ENCODE measurements around the gene LMAN2.
"Not testable (repeated sequence)": the region's sequence is repeated elsewhere in the genome, so short reads cannot be mapped to it uniquely, and the experiment has no call there.

The LMAN2 gene

GRCh38 chr5:177365845-177366527 lies 14.5 kb upstream of the LMAN2 start:
- DNase-seq (ENCODE audit: low read depth in 3 of 3, low spot score in 1 of 3): no peak

DNA sequence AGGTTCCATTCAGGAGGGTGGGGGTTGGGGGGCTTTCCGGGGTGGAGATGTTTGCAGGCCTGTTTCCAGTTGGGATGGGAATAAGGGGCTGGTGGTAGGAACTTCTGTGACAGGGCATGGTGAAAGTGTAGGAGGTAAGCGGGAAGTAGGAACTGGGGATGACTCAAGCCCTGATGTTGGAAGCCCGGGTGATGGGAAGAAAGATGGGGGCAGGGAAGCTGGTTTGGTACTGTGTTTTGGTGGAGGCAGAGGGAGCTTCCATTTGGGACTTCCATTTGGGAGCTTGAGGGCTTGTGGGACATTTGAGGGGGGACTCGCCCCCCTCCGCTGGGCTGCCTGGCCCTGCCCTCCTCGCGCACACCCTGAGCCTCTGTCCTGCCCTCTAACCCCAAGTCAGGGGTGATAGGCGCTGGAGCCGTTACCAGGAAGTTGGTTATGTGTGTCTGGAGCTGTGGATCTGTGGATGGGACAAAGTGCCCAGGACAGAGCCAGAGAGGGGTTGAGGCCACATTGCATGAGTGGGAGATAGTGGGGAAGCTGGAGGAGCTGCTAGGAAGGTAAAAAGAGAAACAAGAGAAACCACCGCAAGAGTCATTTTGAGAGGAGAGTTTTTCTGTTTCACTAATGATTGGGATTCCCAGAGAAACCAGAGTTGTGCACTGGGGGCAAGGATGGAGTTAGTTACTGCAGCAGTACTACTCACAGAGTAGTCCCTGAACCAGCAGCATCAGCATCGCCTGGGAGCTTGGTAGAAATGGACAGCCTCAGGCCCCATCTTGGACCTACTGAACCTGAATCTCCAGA lies 12.9 kb upstream of the LMAN2 start:
- no peak for DNase-seq (ENCODE audit: low read depth in 3 of 3, low spot score in 1 of 3)

DNA sequence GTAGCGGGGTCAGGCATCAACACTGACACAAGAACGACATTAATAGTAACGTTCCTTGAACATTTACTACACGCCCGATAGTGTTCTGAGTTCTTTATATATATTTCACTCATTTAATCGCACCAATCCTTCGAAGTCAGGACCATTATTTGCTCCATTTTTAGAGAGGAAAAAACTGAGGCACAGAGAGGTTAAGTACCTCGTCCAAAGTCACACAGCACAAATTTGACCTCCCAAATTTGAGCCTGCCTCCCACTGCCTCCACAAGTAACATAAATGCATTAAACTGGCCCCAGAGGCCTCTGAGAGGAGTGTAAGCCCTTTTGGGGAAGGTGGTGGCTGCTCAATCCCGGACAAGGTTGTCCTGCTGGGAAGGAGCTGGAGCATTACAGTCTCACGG lies 12.1 kb upstream of the LMAN2 start:
- DNase-seq (ENCODE audit: low read depth in 3 of 3, low spot score in 1 of 3): no peak

- DNase-seq (ENCODE audit: low read depth in 3 of 3, low spot score in 1 of 3): peak; percentile 29 to 62 (median 45)
These were observed 11.4 kb upstream of the LMAN2 start for GRCh38 chr5:177362610-177363507.

DNA sequence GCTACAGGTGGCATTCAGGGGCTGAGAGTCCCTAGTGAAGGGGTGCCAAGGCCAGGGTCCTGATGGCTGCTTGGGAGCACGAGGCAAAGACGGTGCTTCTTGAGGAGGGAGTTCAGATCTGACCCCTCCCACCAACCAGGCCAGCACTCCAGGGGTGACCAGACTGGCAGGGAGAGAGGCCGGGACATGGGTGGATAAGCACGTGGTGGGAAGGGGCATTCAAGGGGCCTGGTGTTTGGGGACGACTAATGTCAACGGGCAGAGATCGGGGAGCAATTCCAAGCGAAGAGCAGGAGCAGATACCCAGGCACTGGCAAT lies 10.8 kb upstream of the LMAN2 start:
- DNase-seq (ENCODE audit: low read depth in 3 of 3, low spot score in 1 of 3): no peak

GRCh38 chr5:177361418-177362291 lies 10.2 kb upstream of the LMAN2 start:
- no peak for DNase-seq (ENCODE audit: low read depth in 3 of 3, low spot score in 1 of 3)

- DNase-seq (ENCODE audit: low read depth in 3 of 3, low spot score in 1 of 3): not testable (repeated sequence)
These were observed 9.3 kb upstream of the LMAN2 start for GRCh38 chr5:177360740-177361139.

DNA sequence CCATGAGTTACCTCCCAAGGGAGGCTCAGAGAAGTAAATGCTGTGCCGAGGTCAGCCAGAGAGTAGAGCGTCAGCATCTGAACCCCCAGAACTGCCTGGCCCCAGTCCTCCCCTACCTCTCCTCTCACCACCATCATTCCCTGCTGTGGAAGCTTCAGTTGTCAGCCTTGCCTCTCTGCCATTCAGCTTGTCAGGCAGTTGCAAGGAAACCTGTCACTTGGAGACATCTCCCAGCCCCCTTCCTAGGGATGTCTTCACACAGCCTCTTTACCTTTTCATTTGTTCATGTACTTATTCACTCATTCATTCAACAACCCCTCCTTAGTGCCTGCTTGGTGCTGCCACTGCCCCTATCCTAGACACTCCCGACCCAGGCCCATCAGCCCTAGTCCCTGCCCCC lies 8.4 kb upstream of the LMAN2 start:
- no peak for DNase-seq (ENCODE audit: low read depth in 3 of 3, low spot score in 1 of 3)

DNA sequence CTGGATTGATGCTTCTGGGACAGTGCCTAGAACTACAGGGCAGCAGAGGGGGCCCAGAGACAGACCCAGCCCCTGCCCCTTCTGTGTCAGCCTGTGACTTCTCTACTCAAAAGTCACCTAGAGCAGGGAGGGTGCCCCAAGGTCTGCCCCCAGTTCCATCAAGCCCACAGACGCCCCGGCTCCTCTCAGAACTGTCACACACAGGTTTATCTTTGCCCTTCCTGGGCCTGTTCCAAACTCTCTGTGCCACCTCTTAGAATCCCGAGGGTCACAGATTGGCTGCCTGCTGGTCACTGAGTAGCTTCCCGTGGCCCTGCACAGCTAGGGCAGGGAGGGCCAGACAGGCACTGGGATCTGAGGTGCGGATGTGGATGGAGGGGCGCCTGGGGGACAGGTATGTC lies 8.0 kb upstream of the LMAN2 start:
- DNase-seq (ENCODE audit: low read depth in 3 of 3, low spot score in 1 of 3): no peak

GRCh38 chr5:177358370-177358819 lies 6.9 kb upstream of the LMAN2 start:
- no peak for DNase-seq (ENCODE audit: low read depth in 3 of 3, low spot score in 1 of 3)

GRCh38 chr5:177357459-177358351 lies 6.2 kb upstream of the LMAN2 start, which contains the start of gene RGS14:
Gene RGS14, plus strand, starts transcription at chr5:177357924. Its CDS starts 101 bp downstream, at chr5:177358025.
- DNase-seq (ENCODE audit: low read depth in 3 of 3, low spot score in 1 of 3): peak in 2 of 3 donors; percentile 38 to 47

DNA sequence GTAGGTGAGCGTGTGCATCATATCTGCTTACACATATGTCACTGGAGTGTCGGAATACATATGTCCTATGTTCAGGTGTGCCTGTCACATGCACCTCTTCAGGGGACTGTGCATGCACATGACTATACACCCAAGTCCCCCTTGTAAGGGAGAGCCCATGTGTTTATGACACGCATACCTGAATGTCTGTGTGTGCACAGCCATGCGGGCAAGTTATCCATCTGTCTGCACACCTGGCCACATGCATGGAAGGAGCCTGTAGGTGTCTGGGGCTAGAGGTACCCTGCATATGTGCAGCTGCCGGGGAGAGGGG lies 5.6 kb upstream of the LMAN2 start:
- DNase-seq (ENCODE audit: low read depth in 3 of 3, low spot score in 1 of 3): no peak

DNA sequence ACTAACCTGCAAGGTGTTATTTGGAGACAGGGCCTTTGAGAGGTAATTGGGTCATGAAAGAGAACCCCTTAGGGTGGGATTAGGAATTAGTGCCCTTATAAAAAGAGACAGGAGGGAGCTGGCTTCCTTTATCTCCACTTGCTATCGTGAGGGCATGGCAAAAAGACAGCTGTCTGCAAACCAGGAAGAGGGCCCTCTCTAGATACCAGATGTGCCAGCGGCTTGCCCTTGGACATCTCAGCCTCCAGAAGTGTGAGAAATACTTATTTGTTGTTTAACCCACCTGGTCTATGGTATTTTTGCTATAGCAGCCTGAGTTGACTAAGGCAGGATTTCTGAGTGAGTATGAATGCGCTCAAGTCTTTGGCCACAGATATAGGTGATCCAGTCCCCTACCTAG lies 5.3 kb upstream of the LMAN2 start:
- no peak for DNase-seq (ENCODE audit: low read depth in 3 of 3, low spot score in 1 of 3)

- DNase-seq (ENCODE audit: low read depth in 3 of 3, low spot score in 1 of 3): no peak
These were observed 4.3 kb upstream of the LMAN2 start for GRCh38 chr5:177355868-177356168.

DNA sequence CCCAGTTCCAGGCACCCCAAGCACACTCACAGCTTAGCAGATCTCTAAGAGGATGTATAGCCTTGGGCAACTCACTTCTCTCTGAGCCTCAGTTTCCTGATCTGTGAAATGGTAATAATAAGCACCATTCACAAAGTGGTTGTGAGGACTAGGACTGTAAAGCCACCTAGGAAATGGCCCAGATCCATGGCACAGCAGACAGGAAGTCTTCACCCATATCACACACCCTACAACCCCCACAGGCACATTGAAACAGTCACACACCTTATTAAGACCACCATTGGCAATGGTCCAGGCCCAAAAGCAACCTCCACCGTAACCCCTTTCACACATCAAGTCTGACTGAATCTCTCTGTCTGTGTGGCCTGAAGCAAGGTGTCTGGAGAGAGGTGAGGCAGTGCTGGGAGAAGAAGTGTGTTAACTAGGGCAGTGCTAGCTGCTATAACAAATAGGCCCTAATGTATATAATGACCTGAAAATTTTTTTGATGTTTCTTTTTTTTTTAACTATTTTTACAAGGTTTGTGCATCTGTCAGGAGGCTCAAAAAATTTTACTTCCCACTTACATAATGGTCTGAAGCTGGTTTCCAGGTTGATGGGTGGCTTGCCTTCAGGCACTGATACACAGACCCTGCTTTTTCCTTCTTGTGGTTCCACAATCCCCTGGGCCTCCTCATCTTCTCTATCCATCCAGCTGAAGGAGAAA lies 3.8 kb upstream of the LMAN2 start:
- DNase-seq (ENCODE audit: low read depth in 3 of 3, low spot score in 1 of 3): no peak

DNA sequence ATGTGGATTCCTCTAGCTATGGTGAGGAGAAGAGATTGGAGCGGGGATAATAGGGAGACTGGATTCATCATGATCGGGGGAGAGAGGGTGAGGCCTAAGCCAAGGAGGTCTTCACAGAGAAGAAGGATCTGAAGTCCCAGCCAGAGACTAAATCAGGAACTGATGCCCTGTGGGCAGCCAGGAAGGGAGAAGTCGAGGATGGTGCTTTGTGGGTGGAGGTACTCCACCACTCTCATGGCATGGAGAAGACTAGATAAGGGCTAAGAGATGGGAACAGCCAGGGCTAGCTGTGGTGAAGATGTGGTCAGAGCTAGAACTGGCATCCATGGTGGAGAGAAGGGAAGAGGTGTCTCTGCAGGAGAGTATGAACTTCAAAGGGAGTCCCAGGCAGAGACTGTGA lies 3.2 kb upstream of the LMAN2 start:
- no peak for DNase-seq (ENCODE audit: low read depth in 3 of 3, low spot score in 1 of 3)

DNA sequence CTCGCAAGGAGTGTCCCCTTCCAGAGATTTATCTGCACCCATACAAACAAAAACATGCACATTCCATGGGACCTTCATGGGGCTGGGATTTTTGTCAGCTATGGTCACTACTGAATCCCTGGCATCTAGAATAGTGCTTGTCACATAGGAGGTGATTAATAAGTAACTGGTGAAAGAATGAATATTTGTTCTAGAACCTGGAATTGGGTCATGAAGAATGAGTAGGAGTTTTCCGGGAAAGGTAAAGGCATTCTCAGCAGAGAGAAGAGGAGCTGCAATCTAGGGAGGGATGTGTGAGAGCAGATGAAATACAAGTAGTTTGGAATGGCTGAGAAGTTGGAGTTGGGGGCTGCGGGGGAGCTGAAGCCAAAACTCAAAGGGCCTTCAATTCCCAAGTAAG lies 2.8 kb upstream of the LMAN2 start:
- no peak for DNase-seq (ENCODE audit: low read depth in 3 of 3, low spot score in 1 of 3)

DNA sequence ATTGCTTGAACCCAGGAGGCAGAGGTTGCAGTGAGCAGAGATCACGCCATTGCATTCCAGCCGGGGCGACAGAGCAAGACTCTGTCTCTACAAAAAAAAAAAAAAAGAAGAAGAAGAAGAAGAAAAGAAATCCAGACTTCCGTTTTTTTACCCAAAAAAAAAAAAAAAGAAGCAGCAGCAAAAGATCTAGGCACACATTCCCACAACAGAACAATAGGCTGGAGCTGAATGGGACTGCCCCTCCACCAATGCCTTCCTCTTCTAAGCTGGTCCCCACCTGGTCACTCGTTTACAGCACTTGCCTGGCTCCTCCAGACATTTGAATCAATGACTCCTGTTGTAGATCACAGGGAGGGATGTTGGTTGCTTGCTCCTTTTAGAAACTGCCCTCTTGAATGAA lies 1.6 kb upstream of the LMAN2 start:
- DNase-seq (ENCODE audit: low read depth in 3 of 3, low spot score in 1 of 3): no peak

DNA sequence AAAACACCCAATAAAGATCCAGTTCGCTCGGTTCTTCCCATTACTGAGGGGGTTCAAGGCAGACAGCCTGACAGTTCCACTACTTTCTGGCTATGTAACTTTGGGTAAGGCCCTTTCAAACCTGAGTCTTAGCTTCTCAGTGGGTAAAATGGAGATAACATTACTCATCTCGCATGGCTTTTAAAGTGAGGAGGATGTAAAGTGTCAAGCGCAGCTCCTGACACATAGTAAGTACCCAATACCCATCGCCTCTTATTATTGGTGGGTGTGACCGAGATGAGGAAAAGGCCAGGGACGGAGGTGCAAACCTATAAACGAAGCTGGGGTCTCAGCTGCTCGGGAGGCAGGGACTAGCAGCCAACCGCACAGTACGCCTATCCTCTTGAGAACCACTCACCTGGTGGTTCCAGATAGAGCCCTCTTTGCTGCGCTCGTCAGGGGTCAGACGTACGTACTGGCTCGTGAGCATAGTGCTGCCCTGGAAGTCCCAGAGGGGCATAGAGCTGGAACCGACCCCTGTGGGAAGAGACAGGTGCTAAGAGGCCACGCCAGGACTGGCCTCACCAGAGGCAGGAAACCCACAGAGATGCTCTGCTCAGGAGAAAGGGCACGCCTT lies 584 bp downstream of the LMAN2 start:
- DNase-seq (ENCODE audit: low read depth in 3 of 3, low spot score in 1 of 3): no peak

All from stimulated activated CD4-positive, alpha-beta T cell treated with anti-CD3 and anti-CD28 coated beads, TNF-alpha, amount 100 ng/mL, for 1 hour (primary cell).